GM12872 (cell line): Measurements from ENCODE around the gene DCLK2.

Experiments
- CTCF ChIP-seq: IDR thresholded peaks from 3 replicates; pipeline ENCODE4 v1.5.1; 2011; ENCODE audit warnings: low read depth, mild to moderate bottlenecking, low read length, moderate library complexity; ENCODE audit not compliant: insufficient read depth

Gene DCLK2

GRCh38 chr4:150117629-150118028 lies 39.4 kb downstream of the DCLK2 start:
- TF ChIP-seq CTCF, result no peak

- no peak for TF ChIP-seq CTCF
These were observed 41.2 kb downstream of the DCLK2 start for GRCh38 chr4:150119492-150119891.

GRCh38 chr4:150123087-150123486 lies 44.8 kb downstream of the DCLK2 start:
- TF ChIP-seq CTCF, result no peak

- TF ChIP-seq CTCF, result no peak
These were observed 45.8 kb downstream of the DCLK2 start for GRCh38 chr4:150123796-150124677.

- no peak for TF ChIP-seq CTCF
These were observed 48.1 kb downstream of the DCLK2 start for GRCh38 chr4:150126201-150126863.

- no peak for TF ChIP-seq CTCF
These were observed 48.6 kb downstream of the DCLK2 start for GRCh38 chr4:150126864-150127203.

- TF ChIP-seq CTCF, result no peak
These were observed 49.5 kb downstream of the DCLK2 start for GRCh38 chr4:150127757-150128156.
